Measurements from ENCODE around the gene USP34.

USP34 gene

GRCh38 chr2:61272421-61273070, 198.3 kb downstream of the USP34 start:
- no peak for TF ChIP-seq CTCF (IDR thresholded peaks at IDR 0.05)

GRCh38 chr2:61268249-61268648, 202.6 kb downstream of the USP34 start:
- TF ChIP-seq CTCF (IDR thresholded peaks at IDR 0.05) = no peak

GRCh38 chr2:61266632-61267505, 204.0 kb downstream of the USP34 start:
- no peak for TF ChIP-seq CTCF (IDR thresholded peaks at IDR 0.05)

- TF ChIP-seq CTCF (IDR thresholded peaks at IDR 0.05) = no peak
Measured at GRCh38 chr2:61263830-61264229, 207.1 kb downstream of the USP34 start.

- no peak for TF ChIP-seq CTCF (IDR thresholded peaks at IDR 0.05)
Measured at GRCh38 chr2:61262699-61263098, 208.2 kb downstream of the USP34 start.

GRCh38 chr2:61257446-61257845, 213.4 kb downstream of the USP34 start:
- TF ChIP-seq CTCF (IDR thresholded peaks at IDR 0.05) = no peak

GRCh38 chr2:61255580-61256437, 215.1 kb downstream of the USP34 start:
- TF ChIP-seq CTCF (IDR thresholded peaks at IDR 0.05) = no peak

Data from LNCAP (cell line).